ENCODE measurements around the gene LRRC73.
A peak's percentile ranks its signal among the peaks of the same experiment; 100 is the strongest.
"Not testable (repeated sequence)": the region's sequence is repeated elsewhere in the genome, so short reads cannot be mapped to it uniquely, and the experiment has no call there.

LRRC73 gene

GRCh38 chr6:43491750-43492661, 18.1 kb downstream of the LRRC73 start:
- DNase-seq (ENCODE audit: low read depth), result no peak

- no peak for DNase-seq (ENCODE audit: low read depth)
Measured at GRCh38 chr6:43490523-43490939, 19.6 kb downstream of the LRRC73 start.

- no peak for DNase-seq (ENCODE audit: low read depth)
Measured at GRCh38 chr6:43489277-43490072, 20.7 kb downstream of the LRRC73 start.

- DNase-seq (ENCODE audit: low read depth), result no peak
Measured at GRCh38 chr6:43488667-43489276, 21.4 kb downstream of the LRRC73 start.

- DNase-seq (ENCODE audit: low read depth), result no peak
Measured at GRCh38 chr6:43481591-43482236, 28.4 kb downstream of the LRRC73 start.

- DNase-seq (ENCODE audit: low read depth), result no peak
Measured at GRCh38 chr6:43481075-43481474, 29.1 kb downstream of the LRRC73 start.

- no peak for DNase-seq (ENCODE audit: low read depth)
Measured at GRCh38 chr6:43478008-43478372, 32.2 kb downstream of the LRRC73 start.

GRCh38 chr6:43477235-43478007, 32.7 kb downstream of the LRRC73 start, which contains the start of gene TJAP1:
TJAP1 (plus strand) TSS chr6:43477570; CDS start chr6:43499002, 21,432 bp downstream.
- DNase-seq (ENCODE audit: low read depth), result peak; percentile 96

GRCh38 chr6:43476746-43477145, 33.4 kb downstream of the LRRC73 start:
- no peak for DNase-seq (ENCODE audit: low read depth)

- no peak for DNase-seq (ENCODE audit: low read depth)
Measured at GRCh38 chr6:43475516-43475915, 34.6 kb downstream of the LRRC73 start.

- DNase-seq (ENCODE audit: low read depth), result no peak
Measured at GRCh38 chr6:43472515-43472914, 37.6 kb downstream of the LRRC73 start.

GRCh38 chr6:43471399-43471798, 38.7 kb downstream of the LRRC73 start:
- DNase-seq (ENCODE audit: low read depth), result no peak

- no peak for DNase-seq (ENCODE audit: low read depth)
Measured at GRCh38 chr6:43469947-43470346, 40.2 kb downstream of the LRRC73 start.

- DNase-seq (ENCODE audit: low read depth), result no peak
Measured at GRCh38 chr6:43468748-43469681, 41.1 kb downstream of the LRRC73 start.

GRCh38 chr6:43468240-43468639, 41.9 kb downstream of the LRRC73 start:
- DNase-seq (ENCODE audit: low read depth), result no peak

- DNase-seq (ENCODE audit: low read depth), result no peak
Measured at GRCh38 chr6:43467752-43468151, 42.4 kb downstream of the LRRC73 start.

- DNase-seq (ENCODE audit: low read depth), result not testable (repeated sequence)
Measured at GRCh38 chr6:43467265-43467664, 42.9 kb downstream of the LRRC73 start.

- DNase-seq (ENCODE audit: low read depth), result no peak
Measured at GRCh38 chr6:43465948-43466347, 44.2 kb downstream of the LRRC73 start.

GRCh38 chr6:43464337-43464736, 45.8 kb downstream of the LRRC73 start:
- DNase-seq (ENCODE audit: low read depth), result no peak

GRCh38 chr6:43461936-43462335, 48.2 kb downstream of the LRRC73 start:
- DNase-seq (ENCODE audit: low read depth), result no peak

All from activated gamma-delta T cell treated with anti-CD3 and anti-CD28 coated beads, Interleukin-2, amount 50 U/mL, for 16 hours (primary cell).